ENCODE data around the gene TIMP4.

Gene TIMP4

DNA sequence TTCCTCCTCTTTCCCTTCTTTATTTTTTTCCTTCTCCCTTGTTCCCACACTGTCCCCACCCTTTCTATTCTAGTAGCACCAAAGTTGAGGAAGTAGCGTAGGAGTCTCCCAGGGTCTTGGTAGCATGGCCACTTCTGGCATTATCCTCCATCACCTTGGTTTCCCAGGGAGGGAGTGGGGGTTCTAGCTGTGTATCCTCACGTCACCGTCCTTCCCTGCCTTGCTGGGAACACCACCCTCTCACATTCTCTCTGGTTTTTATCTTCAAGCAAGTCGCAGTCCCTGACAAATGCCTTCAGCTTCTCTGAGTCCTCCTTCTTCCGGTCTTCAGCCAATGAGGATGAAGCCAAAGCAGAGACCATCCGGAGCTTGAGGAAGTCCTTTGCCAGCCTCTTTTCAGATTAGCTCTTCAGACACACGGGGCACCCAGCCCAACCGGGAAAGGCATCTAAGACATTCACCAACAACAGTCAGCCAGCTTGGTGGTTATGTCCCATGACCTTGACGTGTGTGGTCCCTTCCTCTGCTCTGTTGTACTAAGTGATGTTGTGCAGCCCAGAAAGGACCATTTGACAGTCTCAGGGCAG lies 31.6 kb upstream of the TIMP4 start:
- Mint-ChIP-seq H3K4me3 (no peak overlapping the region), H3K27me3 (no peaks in the 10 kb centered on the region), H3K9me3 (ENCODE audit: low read depth) (no peaks in the 10 kb centered on the region), H3K27ac (peak overlapping the region; percentile 5), H3K36me3 (no peaks in the 10 kb centered on the region), H3K4me1 (ENCODE audit: low read depth) (peaks cover 57% of the 10 kb centered on the region)

DNA sequence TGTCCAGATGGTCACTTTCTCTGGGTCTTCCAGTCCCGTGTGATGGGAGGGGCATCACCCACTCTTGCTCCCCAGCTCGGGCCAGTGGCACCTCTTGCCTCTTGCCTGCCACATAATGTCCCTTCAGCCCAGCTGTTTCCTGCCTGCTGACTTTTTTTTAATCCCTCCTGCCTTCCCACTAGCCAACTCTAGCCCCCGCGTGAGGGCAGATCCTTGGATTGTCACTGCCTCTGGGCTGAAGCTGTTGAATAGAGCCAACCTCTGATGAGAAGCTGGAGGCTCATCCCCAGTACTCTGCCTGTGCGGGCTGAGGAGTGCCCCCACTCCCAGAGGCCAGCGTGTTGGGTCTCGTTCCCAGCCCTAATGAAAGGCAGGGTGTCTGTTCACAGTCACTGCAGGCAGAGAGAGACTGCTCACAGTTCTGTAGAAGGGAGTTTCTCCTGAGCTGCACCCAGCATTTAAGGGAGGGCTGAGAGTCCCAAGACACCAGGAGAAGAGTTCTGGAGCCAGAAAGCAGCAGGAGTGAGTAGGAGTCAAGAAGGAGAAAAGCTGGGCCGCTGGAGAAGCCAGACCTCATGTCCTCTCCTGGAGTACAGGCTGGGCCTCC lies 30.1 kb upstream of the TIMP4 start:
- H3K4me1 Mint-ChIP-seq (ENCODE audit: low read depth), result peaks cover 48% of the 10 kb centered on the region
- H3K27me3 Mint-ChIP-seq, result no peaks in the 10 kb centered on the region
- no peak overlapping the region for H3K27ac Mint-ChIP-seq
- H3K36me3 Mint-ChIP-seq, result no peaks in the 10 kb centered on the region
- no peaks in the 10 kb centered on the region for H3K9me3 Mint-ChIP-seq (ENCODE audit: low read depth)
- no peak overlapping the region for H3K4me3 Mint-ChIP-seq

DNA sequence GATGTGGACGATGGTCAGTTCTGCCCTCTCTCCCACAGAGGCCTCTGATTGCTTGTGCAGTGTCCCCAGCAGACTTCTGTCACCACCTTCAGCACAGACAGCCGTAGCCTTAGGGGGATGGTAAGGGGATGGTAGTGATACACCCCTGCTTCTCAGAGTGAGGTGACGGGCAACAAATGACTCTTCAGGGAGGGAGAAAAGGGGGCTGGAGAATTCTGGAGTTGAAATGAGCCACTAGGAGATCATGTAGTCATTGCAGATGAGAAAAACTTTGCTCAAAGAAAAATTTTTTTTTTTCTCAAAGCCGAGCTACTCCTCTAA lies 29.6 kb upstream of the TIMP4 start:
- Mint-ChIP-seq H3K36me3 (no peaks in the 10 kb centered on the region), H3K4me3 (no peak overlapping the region), H3K9me3 (ENCODE audit: low read depth) (no peaks in the 10 kb centered on the region), H3K4me1 (ENCODE audit: low read depth) (peaks cover 45% of the 10 kb centered on the region), H3K27me3 (no peaks in the 10 kb centered on the region), H3K27ac (peak overlapping the region; percentile 92)

DNA sequence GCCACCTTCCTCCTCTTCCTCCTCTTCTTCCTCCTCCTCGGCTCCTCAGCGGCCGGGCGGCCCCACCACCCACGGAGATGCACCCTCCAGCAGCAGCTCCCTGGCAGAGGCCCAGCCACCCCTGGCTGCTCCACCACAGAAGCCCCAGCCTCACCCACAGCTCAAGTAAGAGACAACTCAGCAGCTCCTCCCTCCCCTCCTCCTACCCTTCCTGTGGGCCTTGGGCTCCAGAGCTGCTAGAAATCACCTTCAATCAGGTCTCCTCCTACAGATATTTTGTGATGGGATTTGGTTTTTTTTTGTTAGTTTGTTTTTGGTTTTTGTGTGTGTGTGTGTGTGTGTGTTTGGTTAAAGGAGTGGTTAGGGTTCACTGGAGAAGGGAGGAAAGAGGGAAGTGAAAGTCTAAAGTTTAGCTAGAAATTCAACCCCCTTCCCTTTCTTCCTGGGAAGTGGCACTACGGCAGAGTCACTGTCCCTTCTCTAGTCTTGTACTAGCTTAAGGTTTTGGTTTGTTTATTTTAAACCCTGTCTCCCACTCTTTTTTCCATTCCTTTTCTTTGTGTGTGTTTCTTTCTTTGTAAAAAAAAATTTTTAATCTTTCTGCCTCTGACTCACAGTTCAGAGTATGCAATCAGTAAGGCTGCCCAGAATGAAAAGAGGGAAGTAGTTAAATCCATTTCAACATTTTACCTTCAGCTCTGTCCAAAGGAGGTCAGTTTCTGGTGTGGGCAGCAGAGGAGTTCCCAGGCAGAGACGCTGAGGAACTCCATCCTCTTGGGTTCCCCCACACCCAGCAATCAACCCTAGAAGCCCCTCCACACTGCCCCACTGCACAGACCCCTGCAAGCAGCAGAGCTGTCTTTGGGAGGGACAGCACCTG lies 29.0 kb upstream of the TIMP4 start:
- Mint-ChIP-seq H3K4me3 (peak overlapping the region; percentile 56), H3K27ac (peak overlapping the region; percentile 92), H3K36me3 (no peaks in the 10 kb centered on the region), H3K4me1 (ENCODE audit: low read depth) (peaks cover 39% of the 10 kb centered on the region), H3K9me3 (ENCODE audit: low read depth) (no peaks in the 10 kb centered on the region), H3K27me3 (no peaks in the 10 kb centered on the region)

GRCh38 chr3:12186515-12187286 lies 28.0 kb upstream of the TIMP4 start:
- H3K4me3 Mint-ChIP-seq, result no peak overlapping the region
- H3K27me3 Mint-ChIP-seq, result no peaks in the 10 kb centered on the region
- no peaks in the 10 kb centered on the region for H3K9me3 Mint-ChIP-seq (ENCODE audit: low read depth)
- no peaks in the 10 kb centered on the region for H3K36me3 Mint-ChIP-seq
- H3K27ac Mint-ChIP-seq, result peak overlapping the region; percentile 92
- H3K4me1 Mint-ChIP-seq (ENCODE audit: low read depth), result peaks cover 32% of the 10 kb centered on the region

DNA sequence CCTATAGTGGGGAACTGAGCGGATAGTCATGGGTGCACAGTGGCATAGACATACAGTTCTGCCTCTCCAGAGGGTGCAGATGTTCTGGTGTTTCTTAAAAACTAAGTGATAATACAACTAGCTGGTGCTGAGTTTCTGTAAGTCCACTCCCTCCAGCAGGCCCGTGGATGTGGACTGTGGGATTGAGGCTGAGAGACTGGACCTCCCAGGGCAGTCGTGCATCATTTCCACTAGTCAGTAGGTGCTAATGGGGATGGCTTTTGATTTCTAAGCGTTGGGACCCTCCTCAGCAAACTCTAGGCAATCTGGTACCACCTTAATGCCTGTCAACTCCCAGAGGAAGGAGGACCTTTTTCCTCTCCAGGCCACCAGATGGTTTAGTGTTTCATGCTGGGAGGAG lies 27.3 kb upstream of the TIMP4 start:
- Mint-ChIP-seq H3K4me3 (no peak overlapping the region), H3K9me3 (ENCODE audit: low read depth) (no peaks in the 10 kb centered on the region), H3K36me3 (no peaks in the 10 kb centered on the region), H3K4me1 (ENCODE audit: low read depth) (peaks cover 32% of the 10 kb centered on the region), H3K27me3 (no peaks in the 10 kb centered on the region), H3K27ac (no peak overlapping the region)

DNA sequence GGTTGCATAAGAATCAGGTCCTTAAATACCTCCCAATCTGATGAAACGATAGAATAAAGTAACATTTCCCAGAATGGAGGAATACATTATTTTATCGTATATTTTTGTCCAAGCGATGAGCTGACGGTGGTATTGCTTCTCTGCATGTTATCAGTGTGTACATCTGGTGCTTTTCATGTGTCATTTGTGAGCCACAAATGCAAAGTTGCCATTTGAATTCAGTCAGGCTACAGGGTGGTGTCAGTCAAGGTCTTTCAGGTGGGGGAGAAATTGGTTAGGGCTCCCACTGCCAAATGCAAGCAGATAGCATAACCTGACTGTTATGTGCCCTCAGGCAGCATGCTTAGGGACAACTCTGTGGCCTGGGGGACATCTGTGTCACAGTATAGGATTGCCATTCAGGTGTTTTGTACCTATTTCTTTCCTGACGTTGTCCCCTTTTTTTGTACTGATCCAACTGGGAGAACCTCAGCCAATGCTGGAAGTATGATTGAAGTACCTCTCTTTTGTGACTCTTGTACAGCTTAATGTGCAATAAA lies 26.5 kb upstream of the TIMP4 start:
- no peaks in the 10 kb centered on the region for H3K27me3 Mint-ChIP-seq
- H3K36me3 Mint-ChIP-seq, result no peaks in the 10 kb centered on the region
- H3K4me3 Mint-ChIP-seq, result no peak overlapping the region
- peaks cover 32% of the 10 kb centered on the region for H3K4me1 Mint-ChIP-seq (ENCODE audit: low read depth)
- no peaks in the 10 kb centered on the region for H3K9me3 Mint-ChIP-seq (ENCODE audit: low read depth)
- H3K27ac Mint-ChIP-seq, result no peak overlapping the region

DNA sequence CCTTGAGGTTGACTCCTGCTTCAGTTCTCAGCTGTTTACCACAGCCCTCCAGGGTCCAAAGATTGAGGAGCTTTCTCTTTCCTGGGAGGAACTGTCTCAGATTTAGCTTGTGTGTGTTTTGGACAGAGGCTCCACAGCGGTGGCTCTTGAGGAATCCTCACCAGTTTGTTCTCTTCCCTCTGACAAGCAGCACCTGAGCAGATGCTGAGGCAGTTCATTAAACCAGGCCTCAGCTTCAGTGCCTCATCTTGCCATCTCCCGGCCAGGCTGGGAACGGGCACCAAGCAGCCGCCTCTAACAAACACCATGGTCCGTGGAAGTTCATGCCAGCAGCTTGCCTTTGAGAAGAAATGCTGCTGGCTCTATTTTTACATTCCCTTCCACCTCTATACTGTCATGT lies 25.8 kb upstream of the TIMP4 start:
- H3K27ac Mint-ChIP-seq, result no peak overlapping the region
- peaks cover 31% of the 10 kb centered on the region for H3K4me1 Mint-ChIP-seq (ENCODE audit: low read depth)

GRCh38 chr3:12182687-12183441 lies 24.2 kb upstream of the TIMP4 start:
- Mint-ChIP-seq H3K27ac (no peak overlapping the region), H3K4me1 (ENCODE audit: low read depth) (peaks cover 22% of the 10 kb centered on the region)

More for the DNA sequence above, 25.8 kb upstream of the TIMP4 start:
- H3K9me3 Mint-ChIP-seq (ENCODE audit: low read depth), result no peaks in the 10 kb centered on the region
- H3K27me3 Mint-ChIP-seq, result no peaks in the 10 kb centered on the region
- H3K4me3 Mint-ChIP-seq, result no peak overlapping the region
- no peaks in the 10 kb centered on the region for H3K36me3 Mint-ChIP-seq

GRCh38 chr3:12181806-12182205 lies 23.1 kb upstream of the TIMP4 start:
- no peak overlapping the region for H3K27ac Mint-ChIP-seq
- no peaks in the 10 kb centered on the region for H3K9me3 Mint-ChIP-seq (ENCODE audit: low read depth)
- peaks cover 12% of the 10 kb centered on the region for H3K4me1 Mint-ChIP-seq (ENCODE audit: low read depth)
- peaks cover 2% of the 10 kb centered on the region for H3K27me3 Mint-ChIP-seq
- H3K36me3 Mint-ChIP-seq, result no peaks in the 10 kb centered on the region
- H3K4me3 Mint-ChIP-seq, result no peak overlapping the region

More at GRCh38 chr3:12182687-12183441, 24.2 kb upstream of the TIMP4 start:
- H3K36me3 Mint-ChIP-seq, result no peaks in the 10 kb centered on the region
- H3K4me3 Mint-ChIP-seq, result no peak overlapping the region
- H3K27me3 Mint-ChIP-seq, result no peaks in the 10 kb centered on the region
- H3K9me3 Mint-ChIP-seq (ENCODE audit: low read depth), result no peaks in the 10 kb centered on the region

GRCh38 chr3:12181301-12181700 lies 22.6 kb upstream of the TIMP4 start:
- no peaks in the 10 kb centered on the region for H3K9me3 Mint-ChIP-seq (ENCODE audit: low read depth)
- peaks cover 2% of the 10 kb centered on the region for H3K27me3 Mint-ChIP-seq
- H3K4me3 Mint-ChIP-seq, result no peak overlapping the region
- peaks cover 9% of the 10 kb centered on the region for H3K4me1 Mint-ChIP-seq (ENCODE audit: low read depth)
- no peaks in the 10 kb centered on the region for H3K36me3 Mint-ChIP-seq
- no peak overlapping the region for H3K27ac Mint-ChIP-seq

- H3K4me1 Mint-ChIP-seq (ENCODE audit: low read depth), result peaks cover 9% of the 10 kb centered on the region
- H3K27me3 Mint-ChIP-seq, result peaks cover 2% of the 10 kb centered on the region
- H3K9me3 Mint-ChIP-seq (ENCODE audit: low read depth), result no peaks in the 10 kb centered on the region
- no peaks in the 10 kb centered on the region for H3K36me3 Mint-ChIP-seq
- H3K4me3 Mint-ChIP-seq, result no peak overlapping the region
- H3K27ac Mint-ChIP-seq, result no peak overlapping the region
Measured at GRCh38 chr3:12180631-12181030, 21.9 kb upstream of the TIMP4 start.

GRCh38 chr3:12180218-12180617 lies 21.5 kb upstream of the TIMP4 start:
- H3K27ac Mint-ChIP-seq, result no peak overlapping the region
- peaks cover 6% of the 10 kb centered on the region for H3K4me1 Mint-ChIP-seq (ENCODE audit: low read depth)
- peaks cover 2% of the 10 kb centered on the region for H3K27me3 Mint-ChIP-seq
- no peak overlapping the region for H3K4me3 Mint-ChIP-seq
- H3K9me3 Mint-ChIP-seq (ENCODE audit: low read depth), result no peaks in the 10 kb centered on the region
- H3K36me3 Mint-ChIP-seq, result no peaks in the 10 kb centered on the region

DNA sequence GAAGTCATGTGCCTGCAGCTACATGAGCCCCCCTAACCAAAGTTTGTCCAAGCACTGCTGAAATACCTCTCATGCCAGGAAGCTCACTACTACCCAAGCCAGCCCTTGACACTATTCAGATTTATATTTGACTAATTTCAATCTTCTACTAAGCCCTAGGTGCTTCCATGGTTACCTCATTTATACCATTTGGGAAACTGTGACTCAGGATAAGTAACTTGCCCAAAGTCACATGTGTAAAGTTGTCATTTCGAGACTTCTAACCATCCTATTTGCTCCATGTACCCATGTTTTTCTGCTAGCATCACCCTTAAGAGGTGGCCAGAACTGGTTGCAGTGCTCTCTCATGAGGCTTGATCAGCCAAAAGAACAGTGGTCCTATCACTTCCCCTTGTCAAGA lies 20.7 kb upstream of the TIMP4 start:
- peaks cover 1% of the 10 kb centered on the region for H3K4me1 Mint-ChIP-seq (ENCODE audit: low read depth)
- no peak overlapping the region for H3K27ac Mint-ChIP-seq
- H3K36me3 Mint-ChIP-seq, result no peaks in the 10 kb centered on the region
- no peak overlapping the region for H3K4me3 Mint-ChIP-seq
- no peaks in the 10 kb centered on the region for H3K9me3 Mint-ChIP-seq (ENCODE audit: low read depth)
- H3K27me3 Mint-ChIP-seq, result peaks cover 2% of the 10 kb centered on the region
